HG02970 (cell line): ENCODE data around the gene ENPP7.
A peak's percentile ranks its signal among the peaks of the same experiment; 100 is the strongest.

ENCODE experiments used
- ATAC-seq: cut with Tn5 transposase; IDR thresholded peaks from one replicate; pipeline ENCODE4 v1.9.1; 2021; ENCODE audit warnings: mild to moderate bottlenecking, moderate library complexity, moderate number of reproducible peaks; ENCODE audit not compliant: unreplicated experiment, low FRiP score

Gene ENPP7

DNA sequence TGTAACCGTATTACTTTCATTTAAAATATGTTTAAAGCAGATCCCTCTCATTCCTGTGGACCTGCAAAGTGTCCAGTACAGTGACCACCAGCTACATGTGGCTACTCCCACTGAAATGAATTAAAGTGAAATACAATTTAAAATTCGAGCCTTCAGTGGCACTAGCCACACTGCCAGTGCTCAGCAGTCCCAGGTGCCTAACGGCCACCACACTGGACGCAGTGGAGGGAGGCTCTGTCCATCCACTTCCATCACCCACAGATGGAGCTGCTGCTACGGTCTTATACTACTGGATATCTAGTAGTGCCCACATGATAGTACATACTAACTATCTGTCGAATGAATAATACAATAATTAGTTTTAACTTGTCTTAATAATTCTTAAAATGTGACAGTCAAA, 44.9 kb downstream of the ENPP7 start:
- no peak for ATAC-seq

DNA sequence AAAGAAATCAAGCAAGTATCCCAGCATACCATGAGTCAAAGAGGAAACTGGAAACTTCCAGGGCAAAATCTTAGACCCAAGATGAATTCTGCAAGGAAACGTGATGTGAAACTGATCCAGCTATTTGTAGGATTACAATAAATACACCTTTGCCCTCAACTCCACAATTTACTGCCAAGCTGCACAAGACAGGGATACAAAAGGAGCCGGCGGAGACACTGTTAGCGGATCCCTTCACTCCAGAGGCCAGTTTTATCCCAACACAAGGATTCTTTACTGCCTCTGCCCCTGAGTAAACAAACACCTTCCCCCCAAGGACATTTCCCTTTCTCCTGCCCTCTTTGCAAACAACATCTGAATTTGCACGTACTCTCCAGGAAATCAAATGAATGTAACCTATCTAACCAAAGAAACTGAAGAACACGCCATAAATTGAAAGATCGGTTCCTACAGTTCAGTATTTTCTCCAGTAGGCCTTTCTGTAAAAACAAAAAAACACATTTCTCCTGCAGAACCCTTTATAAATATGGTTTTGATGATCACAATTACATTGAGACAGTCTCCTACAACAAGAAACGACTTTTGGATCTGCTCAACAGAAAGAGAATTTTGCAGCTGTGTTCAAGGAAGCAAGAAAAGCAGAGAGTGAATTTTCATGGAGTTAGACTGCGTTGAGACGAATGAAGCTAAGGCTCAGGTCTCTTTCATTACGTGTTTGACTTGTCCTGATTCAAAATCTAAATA, 45.8 kb downstream of the ENPP7 start:
- ATAC-seq = no peak

GRCh38 chr17:79777120-79777893, 46.6 kb downstream of the ENPP7 start:
- ATAC-seq = peak; percentile 18

- peak; percentile 86 for ATAC-seq
Measured at GRCh38 chr17:79777894-79778503, 47.3 kb downstream of the ENPP7 start, which contains the start of gene CBX2. CBX2 (plus strand) TSS chr17:79778148; CDS start chr17:79778236, 88 bp downstream.

GRCh38 chr17:79778504-79779083, 47.9 kb downstream of the ENPP7 start:
- ATAC-seq = no peak

- no peak for ATAC-seq
Measured at GRCh38 chr17:79779084-79779529, 48.4 kb downstream of the ENPP7 start.

DNA sequence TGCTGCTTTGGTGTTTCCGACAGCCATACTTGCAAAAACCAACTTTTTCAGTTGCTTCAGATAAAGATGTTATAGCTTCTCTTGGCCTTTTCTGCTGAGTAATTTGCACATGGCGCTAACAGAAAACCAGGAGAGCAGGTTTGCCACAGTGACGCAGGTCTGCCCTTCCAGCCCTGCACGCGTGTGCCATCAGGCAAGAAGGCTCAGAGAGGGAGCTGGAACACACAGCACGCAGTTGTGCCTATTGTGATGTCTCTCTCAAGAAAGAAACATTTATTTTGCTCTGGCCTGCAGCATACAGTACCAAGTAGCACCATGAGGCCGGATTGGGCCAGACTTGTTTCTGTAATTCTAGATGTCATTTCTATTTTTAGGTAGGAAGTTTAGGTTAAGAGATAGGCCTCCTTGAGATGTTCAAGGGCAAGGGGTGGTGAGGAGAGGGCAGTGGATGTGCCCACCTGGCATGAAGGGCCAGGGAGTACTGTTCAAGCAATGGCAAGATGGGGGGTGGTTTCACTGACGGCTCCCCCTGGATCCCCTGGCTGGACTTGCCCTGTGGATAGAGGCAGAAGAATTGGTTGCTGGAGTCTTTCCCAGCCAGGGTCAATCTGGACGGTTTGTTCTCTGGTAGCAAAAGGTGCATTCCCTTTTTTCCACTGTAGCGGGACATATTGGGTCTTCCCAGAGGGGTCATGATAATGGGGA, 49.1 kb downstream of the ENPP7 start:
- ATAC-seq = no peak

GRCh38 chr17:79781012-79781650, 50.4 kb downstream of the ENPP7 start:
- no peak for ATAC-seq

- ATAC-seq = no peak
Measured at GRCh38 chr17:79781736-79782575, 51.2 kb downstream of the ENPP7 start.

- no peak for ATAC-seq
Measured at GRCh38 chr17:79783891-79784290, 53.1 kb downstream of the ENPP7 start.

GRCh38 chr17:79784353-79785016, 53.7 kb downstream of the ENPP7 start:
- ATAC-seq = no peak

GRCh38 chr17:79785017-79785899, 54.5 kb downstream of the ENPP7 start:
- no peak for ATAC-seq

- no peak for ATAC-seq
Measured at GRCh38 chr17:79785900-79786810, 55.4 kb downstream of the ENPP7 start.

- no peak for ATAC-seq
Measured at GRCh38 chr17:79786930-79787643, 56.3 kb downstream of the ENPP7 start.

DNA sequence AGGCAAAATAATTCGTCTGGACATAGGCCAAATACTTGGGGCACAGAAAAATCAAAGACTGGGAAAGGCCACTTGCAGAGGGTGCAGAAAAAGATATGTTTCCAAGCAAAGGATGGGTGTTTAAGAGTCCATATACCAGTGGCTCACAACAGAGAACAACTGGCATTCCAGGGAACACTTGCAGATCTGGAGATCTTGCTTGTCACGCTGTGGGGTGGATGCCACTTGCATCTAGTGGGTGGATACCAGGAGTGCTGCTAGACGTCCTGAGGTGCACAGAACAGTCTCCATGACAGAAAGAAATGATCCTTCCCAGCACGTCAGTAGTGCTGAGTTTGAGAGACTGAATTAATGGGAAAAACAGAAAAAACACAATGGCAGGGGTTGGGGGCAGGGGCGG, 57.7 kb downstream of the ENPP7 start:
- ATAC-seq = no peak
